ENCODE measurements around the gene CD59.

CD59 gene

DNA sequence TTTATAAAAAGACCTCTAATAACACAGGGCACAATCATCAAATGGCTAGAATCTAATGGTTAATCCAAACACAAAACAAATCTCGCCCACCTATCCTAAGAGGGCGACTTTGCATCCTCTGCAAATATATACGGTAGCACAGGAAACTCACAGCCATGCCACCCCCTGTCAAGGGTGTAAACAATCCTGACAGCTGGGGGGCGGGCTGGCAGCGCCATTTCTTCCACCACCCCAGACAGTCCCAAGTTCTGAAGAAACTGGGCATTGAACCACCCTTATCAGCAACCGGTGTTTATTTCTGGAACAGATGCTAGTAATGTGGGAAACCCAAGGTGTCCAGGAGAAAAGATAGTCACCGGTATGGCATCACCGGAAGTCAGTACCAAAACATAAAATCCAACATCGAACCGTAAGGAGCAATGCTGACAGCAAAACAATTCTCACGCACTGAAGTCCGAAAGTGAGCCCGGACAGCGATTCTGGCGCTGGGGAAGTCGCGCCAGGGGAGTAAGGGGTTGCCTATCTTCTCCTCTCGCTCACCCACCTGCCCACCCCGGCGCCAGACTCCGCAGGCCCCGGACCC, 37.3 kb upstream of the CD59 start:
- H3K4me3 ChIP-seq (ENCODE audit: low read length in 2 of 2): peak overlapping the region; percentile 89 to 91
- H3K9ac ChIP-seq (ENCODE audit: low read depth in 1 of 2, low read length in 2 of 2): peak overlapping the region; percentile 86
- peaks cover 10 to 17% of the 10 kb centered on the region in 2 donors for H3K27me3 ChIP-seq (ENCODE audit: control insufficient read depth in 2 of 2, insufficient read depth in 2 of 2, low read length in 2 of 2)
- peaks cover 3 to 16% of the 10 kb centered on the region in 2 donors for H3K36me3 ChIP-seq (ENCODE audit: control insufficient read depth in 2 of 2, insufficient read depth in 2 of 2, low read length in 2 of 2)
- H3K9me3 ChIP-seq (ENCODE audit: control insufficient read depth in 2 of 2, low read length in 2 of 2): no peaks in the 10 kb centered on the region
- H3K27ac ChIP-seq (ENCODE audit: low read depth in 2 of 2, low read length in 2 of 2): peak overlapping the region; percentile 72 to 78
- H3K4me1 ChIP-seq (ENCODE audit: control insufficient read depth in 2 of 2, insufficient read depth in 2 of 2, low read length in 2 of 2): peaks cover 9 to 10% of the 10 kb centered on the region in 2 donors

GRCh38 chr11:33772870-33773269, 36.6 kb upstream of the CD59 start:
- Histone ChIP-seq H3K36me3 (ENCODE audit: control insufficient read depth in 2 of 2, insufficient read depth in 2 of 2, low read length in 2 of 2) (peaks cover 3 to 21% of the 10 kb centered on the region in 2 donors), H3K27ac (ENCODE audit: low read depth in 2 of 2, low read length in 2 of 2) (no peak overlapping the region), H3K27me3 (ENCODE audit: control insufficient read depth in 2 of 2, insufficient read depth in 2 of 2, low read length in 2 of 2) (peaks cover 10 to 16% of the 10 kb centered on the region in 2 donors), H3K9ac (ENCODE audit: low read depth in 1 of 2, low read length in 2 of 2) (no peak overlapping the region), H3K4me3 (ENCODE audit: low read length in 2 of 2) (no peak overlapping the region), H3K4me1 (ENCODE audit: control insufficient read depth in 2 of 2, insufficient read depth in 2 of 2, low read length in 2 of 2) (peaks cover 9 to 10% of the 10 kb centered on the region in 2 donors), H3K9me3 (ENCODE audit: control insufficient read depth in 2 of 2, low read length in 2 of 2) (no peaks in the 10 kb centered on the region)

DNA sequence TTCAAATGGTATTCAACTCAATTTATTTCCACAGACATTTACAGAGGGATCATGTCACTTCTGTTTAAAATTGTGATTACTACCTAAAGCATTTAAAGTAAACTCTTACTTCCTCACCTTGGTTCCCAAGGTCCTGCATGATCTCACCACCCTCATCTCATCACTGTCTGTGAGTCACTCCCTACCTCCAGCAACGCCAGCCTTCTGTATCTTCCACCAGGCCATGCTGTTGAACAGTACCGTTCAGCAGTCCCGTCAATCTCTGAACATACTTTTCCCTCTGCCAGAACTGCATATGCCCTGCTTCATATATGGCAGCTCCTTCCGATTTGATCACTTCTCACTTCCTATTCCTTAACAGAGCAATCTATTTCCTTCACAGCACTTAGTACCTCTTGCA, 36.1 kb upstream of the CD59 start:
- no peak overlapping the region for H3K4me3 ChIP-seq (ENCODE audit: low read length in 2 of 2)
- H3K36me3 ChIP-seq (ENCODE audit: control insufficient read depth in 2 of 2, insufficient read depth in 2 of 2, low read length in 2 of 2): peaks cover 3 to 26% of the 10 kb centered on the region in 2 donors
- H3K27ac ChIP-seq (ENCODE audit: low read depth in 2 of 2, low read length in 2 of 2): no peak overlapping the region
- no peak overlapping the region for H3K9ac ChIP-seq (ENCODE audit: low read depth in 1 of 2, low read length in 2 of 2)
- H3K4me1 ChIP-seq (ENCODE audit: control insufficient read depth in 2 of 2, insufficient read depth in 2 of 2, low read length in 2 of 2): peaks cover 9 to 10% of the 10 kb centered on the region in 2 donors
- peaks cover 10 to 16% of the 10 kb centered on the region in 2 donors for H3K27me3 ChIP-seq (ENCODE audit: control insufficient read depth in 2 of 2, insufficient read depth in 2 of 2, low read length in 2 of 2)
- H3K9me3 ChIP-seq (ENCODE audit: control insufficient read depth in 2 of 2, low read length in 2 of 2): no peaks in the 10 kb centered on the region

- Histone ChIP-seq H3K9ac (ENCODE audit: low read depth in 1 of 2, low read length in 2 of 2) (no peak overlapping the region), H3K4me3 (ENCODE audit: low read length in 2 of 2) (no peak overlapping the region), H3K27me3 (ENCODE audit: control insufficient read depth in 2 of 2, insufficient read depth in 2 of 2, low read length in 2 of 2) (peaks cover 4 to 7% of the 10 kb centered on the region in 2 donors), H3K36me3 (ENCODE audit: control insufficient read depth in 2 of 2, insufficient read depth in 2 of 2, low read length in 2 of 2) (peaks cover 18 to 40% of the 10 kb centered on the region in 2 donors), H3K4me1 (ENCODE audit: control insufficient read depth in 2 of 2, insufficient read depth in 2 of 2, low read length in 2 of 2) (peaks cover 8 to 10% of the 10 kb centered on the region in 2 donors), H3K27ac (ENCODE audit: low read depth in 2 of 2, low read length in 2 of 2) (no peak overlapping the region), H3K9me3 (ENCODE audit: control insufficient read depth in 2 of 2, low read length in 2 of 2) (no peaks in the 10 kb centered on the region)
Measured at GRCh38 chr11:33770236-33770635, 34.0 kb upstream of the CD59 start.

- no peak overlapping the region for H3K4me3 ChIP-seq (ENCODE audit: low read length in 2 of 2)
- no peaks in the 10 kb centered on the region for H3K27me3 ChIP-seq (ENCODE audit: control insufficient read depth in 2 of 2, insufficient read depth in 2 of 2, low read length in 2 of 2)
- H3K9ac ChIP-seq (ENCODE audit: low read depth in 1 of 2, low read length in 2 of 2): no peak overlapping the region
- H3K4me1 ChIP-seq (ENCODE audit: control insufficient read depth in 2 of 2, insufficient read depth in 2 of 2, low read length in 2 of 2): peaks cover 2 to 4% of the 10 kb centered on the region in 2 donors
- no peak overlapping the region for H3K27ac ChIP-seq (ENCODE audit: low read depth in 2 of 2, low read length in 2 of 2)
- peaks cover 18 to 45% of the 10 kb centered on the region in 2 donors for H3K36me3 ChIP-seq (ENCODE audit: control insufficient read depth in 2 of 2, insufficient read depth in 2 of 2, low read length in 2 of 2)
- no peaks in the 10 kb centered on the region for H3K9me3 ChIP-seq (ENCODE audit: control insufficient read depth in 2 of 2, low read length in 2 of 2)
Measured at GRCh38 chr11:33769542-33769941, 33.3 kb upstream of the CD59 start.

DNA sequence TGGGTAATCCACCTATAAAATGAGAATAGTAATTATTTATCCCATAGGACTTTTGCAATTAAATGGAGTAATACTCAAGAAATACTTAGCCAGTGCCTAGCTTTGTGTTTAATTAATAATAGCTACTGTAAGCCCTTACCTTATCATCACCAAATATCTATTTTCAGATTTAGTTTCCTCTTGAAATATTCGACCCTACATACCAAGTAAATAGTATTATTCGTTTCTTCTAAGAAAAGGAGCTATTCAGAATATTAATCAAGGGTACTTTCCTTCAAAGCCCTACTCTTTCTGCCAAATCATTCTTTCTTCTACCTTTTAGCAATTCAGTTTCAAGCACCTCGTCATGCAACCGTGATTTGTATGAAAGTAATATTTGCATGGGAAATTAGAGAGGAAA, 31.4 kb upstream of the CD59 start:
- Histone ChIP-seq H3K9me3 (ENCODE audit: control insufficient read depth in 2 of 2, low read length in 2 of 2) (no peaks in the 10 kb centered on the region), H3K4me1 (ENCODE audit: control insufficient read depth in 2 of 2, insufficient read depth in 2 of 2, low read length in 2 of 2) (no peaks in the 10 kb centered on the region), H3K4me3 (ENCODE audit: low read length in 2 of 2) (no peak overlapping the region), H3K36me3 (ENCODE audit: control insufficient read depth in 2 of 2, insufficient read depth in 2 of 2, low read length in 2 of 2) (peaks cover 22 to 58% of the 10 kb centered on the region in 2 donors), H3K27me3 (ENCODE audit: control insufficient read depth in 2 of 2, insufficient read depth in 2 of 2, low read length in 2 of 2) (no peaks in the 10 kb centered on the region), H3K27ac (ENCODE audit: low read depth in 2 of 2, low read length in 2 of 2) (no peak overlapping the region), H3K9ac (ENCODE audit: low read depth in 1 of 2, low read length in 2 of 2) (no peak overlapping the region)

DNA sequence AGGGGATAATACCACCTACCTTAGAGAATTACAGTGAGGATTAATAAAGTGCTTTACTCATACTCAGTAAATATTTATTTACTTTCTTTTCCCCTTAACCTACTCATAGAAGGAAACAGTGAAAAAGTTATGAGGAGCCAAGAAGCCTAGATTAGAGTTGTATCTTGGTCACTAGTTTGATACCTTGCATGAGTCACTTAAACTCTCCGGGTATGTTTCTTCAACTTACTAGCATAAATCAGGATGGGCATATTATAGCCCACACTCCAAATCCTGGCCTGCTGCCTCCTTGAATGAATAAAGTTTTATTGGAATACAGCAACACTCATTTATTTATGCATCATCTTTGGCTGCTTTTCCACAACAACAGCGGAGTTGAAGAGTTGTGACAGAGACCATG, 29.9 kb upstream of the CD59 start:
- Histone ChIP-seq H3K4me1 (ENCODE audit: control insufficient read depth in 2 of 2, insufficient read depth in 2 of 2, low read length in 2 of 2) (no peaks in the 10 kb centered on the region), H3K36me3 (ENCODE audit: control insufficient read depth in 2 of 2, insufficient read depth in 2 of 2, low read length in 2 of 2) (peaks cover 24 to 57% of the 10 kb centered on the region in 2 donors), H3K27me3 (ENCODE audit: control insufficient read depth in 2 of 2, insufficient read depth in 2 of 2, low read length in 2 of 2) (no peaks in the 10 kb centered on the region), H3K27ac (ENCODE audit: low read depth in 2 of 2, low read length in 2 of 2) (no peak overlapping the region), H3K9ac (ENCODE audit: low read depth in 1 of 2, low read length in 2 of 2) (no peak overlapping the region), H3K9me3 (ENCODE audit: control insufficient read depth in 2 of 2, low read length in 2 of 2) (no peaks in the 10 kb centered on the region), H3K4me3 (ENCODE audit: low read length in 2 of 2) (no peak overlapping the region)

DNA sequence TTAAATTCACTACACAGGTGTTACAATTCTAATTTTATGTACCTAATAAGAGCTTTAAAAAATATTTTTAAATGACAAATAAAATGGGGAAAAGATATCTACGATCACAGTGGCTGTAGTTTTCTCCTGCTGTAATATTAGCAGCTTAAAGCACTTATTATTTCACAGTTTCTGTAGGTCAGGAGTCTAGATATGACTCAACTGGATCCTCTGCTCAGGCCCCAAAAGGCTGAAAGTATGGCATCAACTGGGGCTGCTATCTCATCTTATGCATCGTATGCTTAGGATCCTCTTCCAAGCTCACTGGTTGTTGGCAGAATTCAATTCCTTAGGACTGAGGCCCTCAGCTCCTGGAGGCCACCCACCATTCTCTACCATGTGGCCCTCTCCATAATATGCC, 25.2 kb upstream of the CD59 start:
- H3K4me3 ChIP-seq (ENCODE audit: low read length in 2 of 2): no peak overlapping the region
- H3K9ac ChIP-seq (ENCODE audit: low read depth in 1 of 2, low read length in 2 of 2): no peak overlapping the region
- H3K27me3 ChIP-seq (ENCODE audit: control insufficient read depth in 2 of 2, insufficient read depth in 2 of 2, low read length in 2 of 2): no peaks in the 10 kb centered on the region
- no peaks in the 10 kb centered on the region for H3K9me3 ChIP-seq (ENCODE audit: control insufficient read depth in 2 of 2, low read length in 2 of 2)
- H3K4me1 ChIP-seq (ENCODE audit: control insufficient read depth in 2 of 2, insufficient read depth in 2 of 2, low read length in 2 of 2): no peaks in the 10 kb centered on the region
- H3K27ac ChIP-seq (ENCODE audit: low read depth in 2 of 2, low read length in 2 of 2): no peak overlapping the region
- peaks cover 39 to 49% of the 10 kb centered on the region in 2 donors for H3K36me3 ChIP-seq (ENCODE audit: control insufficient read depth in 2 of 2, insufficient read depth in 2 of 2, low read length in 2 of 2)

DNA sequence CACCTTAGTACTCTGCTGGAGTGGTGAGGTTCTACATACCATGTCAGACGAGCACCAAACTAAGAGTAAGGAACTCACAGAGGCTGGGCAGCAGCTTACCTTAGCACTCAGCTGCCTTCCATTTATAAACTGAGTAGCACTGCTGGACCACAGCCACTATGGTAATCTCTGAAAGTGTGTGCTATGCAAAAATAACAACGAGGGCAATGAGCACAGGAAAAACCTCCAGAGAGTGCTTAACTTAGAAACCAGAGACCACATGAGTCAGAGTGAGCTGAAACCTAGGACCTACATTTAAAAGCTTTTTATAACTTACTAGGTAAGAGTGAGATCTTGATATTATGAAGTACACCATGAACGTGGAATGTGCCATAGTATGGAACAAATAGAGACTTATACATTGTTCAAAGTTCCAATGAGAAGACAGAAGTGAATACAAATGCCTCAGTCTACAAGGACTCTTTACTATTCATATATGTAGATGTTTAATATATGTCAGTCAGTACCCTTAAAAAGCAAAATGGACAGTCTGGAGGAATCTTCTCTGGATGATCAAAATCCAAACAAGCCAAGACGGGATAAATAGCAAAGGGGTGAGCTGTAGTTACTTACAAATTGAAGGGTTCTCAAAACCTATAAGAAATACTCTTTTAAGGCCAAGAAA, 17.2 kb upstream of the CD59 start:
- no peak overlapping the region for H3K4me3 ChIP-seq (ENCODE audit: low read length in 2 of 2)
- peaks cover 40 to 46% of the 10 kb centered on the region in 2 donors for H3K36me3 ChIP-seq (ENCODE audit: control insufficient read depth in 2 of 2, insufficient read depth in 2 of 2, low read length in 2 of 2)
- no peaks in the 10 kb centered on the region for H3K27me3 ChIP-seq (ENCODE audit: control insufficient read depth in 2 of 2, insufficient read depth in 2 of 2, low read length in 2 of 2)
- H3K27ac ChIP-seq (ENCODE audit: low read depth in 2 of 2, low read length in 2 of 2): no peak overlapping the region
- no peaks in the 10 kb centered on the region for H3K9me3 ChIP-seq (ENCODE audit: control insufficient read depth in 2 of 2, low read length in 2 of 2)
- no peak overlapping the region for H3K9ac ChIP-seq (ENCODE audit: low read depth in 1 of 2, low read length in 2 of 2)
- H3K4me1 ChIP-seq (ENCODE audit: control insufficient read depth in 2 of 2, insufficient read depth in 2 of 2, low read length in 2 of 2): no peaks in the 10 kb centered on the region

- H3K4me3 ChIP-seq (ENCODE audit: low read length in 2 of 2): no peak overlapping the region
- no peaks in the 10 kb centered on the region for H3K27me3 ChIP-seq (ENCODE audit: control insufficient read depth in 2 of 2, insufficient read depth in 2 of 2, low read length in 2 of 2)
- no peaks in the 10 kb centered on the region for H3K9me3 ChIP-seq (ENCODE audit: control insufficient read depth in 2 of 2, low read length in 2 of 2)
- H3K27ac ChIP-seq (ENCODE audit: low read depth in 2 of 2, low read length in 2 of 2): no peak overlapping the region
- H3K9ac ChIP-seq (ENCODE audit: low read depth in 1 of 2, low read length in 2 of 2): no peak overlapping the region
- H3K36me3 ChIP-seq (ENCODE audit: control insufficient read depth in 2 of 2, insufficient read depth in 2 of 2, low read length in 2 of 2): peaks cover 41 to 44% of the 10 kb centered on the region in 2 donors
- H3K4me1 ChIP-seq (ENCODE audit: control insufficient read depth in 2 of 2, insufficient read depth in 2 of 2, low read length in 2 of 2): no peaks in the 10 kb centered on the region
Measured at GRCh38 chr11:33751878-33752277, 15.7 kb upstream of the CD59 start.

All from mucosa of rectum (tissue), 2 donors.